GM12878 (cell line): Measurements from ENCODE around the gene FGD3. TPM values are rescaled to one million over a fixed set of nuclear protein-coding genes. Genes with fewer than 3 reads are reported as not detected.

Experiments used
- BCL11A ChIP-seq: IDR thresholded peaks from 2 replicates; pipeline ENCODE4 v1.6.1; 2011; ENCODE audit warnings: low read depth, low read length
- GATAD2B ChIP-seq: fragments of 450-650 bp; conservative IDR thresholded peaks from 2 replicates; pipeline ENCODE4 v1.6.1; 2017; ENCODE audit warnings: low read depth, mild to moderate bottlenecking, moderate library complexity
- POLR2A ChIP-seq: IDR thresholded peaks from 2 replicates; pipeline ENCODE4 v1.6.1; 2011; ENCODE audit warnings: low read depth, mild to moderate bottlenecking, low read length
- POLR2AphosphoS2 ChIP-seq: IDR thresholded peaks from 2 replicates; pipeline ENCODE4 v1.6.1; 2011; ENCODE audit warnings: low read depth, mild to moderate bottlenecking, low read length, improper control_type of control experiment, moderate library complexity
- POU2F2 ChIP-seq: IDR thresholded peaks from 3 replicates; pipeline ENCODE4 v1.6.1; 2011; ENCODE audit warnings: low read depth, mild to moderate bottlenecking, low read length, borderline replicate concordance
- RBBP5 ChIP-seq: fragments of 200-600 bp; sonication (generic); conservative IDR thresholded peaks from 2 replicates; pipeline ENCODE4 v1.6.1; 2016
- SUPT20H ChIP-seq: IDR thresholded peaks from 2 replicates; pipeline ENCODE4 v1.6.1; 2011; ENCODE audit warnings: low read depth, mild to moderate bottlenecking, low read length, moderate library complexity, borderline replicate concordance; ENCODE audit not compliant: control insufficient read depth
- WRNIP1 ChIP-seq: IDR thresholded peaks from 2 replicates; pipeline ENCODE4 v1.6.1; 2011; ENCODE audit warnings: low read depth, low read length, improper control_type of control experiment, borderline replicate concordance
- YBX1 ChIP-seq: fragments of 450-650 bp; IDR thresholded peaks from 2 replicates; pipeline ENCODE4 v1.6.1; 2016; ENCODE audit warnings: antibody characterized with exemption
- ZNF207 ChIP-seq: fragments of 450-650 bp; IDR thresholded peaks from 2 replicates; pipeline ENCODE4 v1.6.1; 2014; ENCODE audit warnings: antibody characterized with exemption, mild to moderate bottlenecking, borderline replicate concordance
- polyA plus RNA-seq, 11 experiments: library from polyadenylated mRNA; depleted of rRNA in 4 of 11; unstranded in 6 of 11; stranded (reverse) in 5 of 11; fragments of >200 nt; fragmentation: Nextera tagmentation in 4 of 11; fragmentation: Illumina TruSeq in 1 of 11; extraction: Ambion mirVana in 4 of 11; extraction: Trizol in 1 of 11; gene quantifications; 1 replicate in 1 of 11; 2 replicates in 10 of 11; pipeline versions ENCODE4 v1.2.1 to v1.2.3, GENCODE V29; 2011 to 2016; ENCODE audit warnings: inconsistent platforms in 2 of 11, missing spikeins in 2 of 11, low read depth in 1 of 11
- total RNA-seq, 4 experiments: library from RNA; depleted of rRNA in 3 of 4; stranded (reverse); fragments of >200 nt in 3 of 4; fragmentation: Illumina TruSeq in 1 of 4; extraction: Trizol in 1 of 4; gene quantifications; 2 replicates each; pipeline versions ENCODE4 v1.2.1 to v1.2.3, GENCODE V29; 2013 to 2021
- TF ChIP-seq, protein P1 (sequence below): fragments of 450-650 bp; IDR thresholded peaks from 2 replicates; pipeline ENCODE4 v1.6.1; 2017; ENCODE audit warnings: antibody characterized with exemption, mild to moderate bottlenecking, moderate library complexity
- TF ChIP-seq, protein P2 (sequence below): fragments of 450-650 bp; IDR thresholded peaks from 2 replicates; pipeline ENCODE4 v1.6.1; 2017; ENCODE audit warnings: mild to moderate bottlenecking, moderate library complexity
- TF ChIP-seq, protein P3 (sequence below): fragments of 450-650 bp; conservative IDR thresholded peaks from 2 replicates; pipeline ENCODE4 v1.6.1; 2017; ENCODE audit warnings: mild to moderate bottlenecking, moderate library complexity

Gene FGD3
- total and polyA plus RNA-seq, 10 of the 15 experiments (the other 5 are each of a cell fraction or from before 2014, with no cell fraction given): 0.26 to 18.1 (median 12.4) TPM

DNA sequence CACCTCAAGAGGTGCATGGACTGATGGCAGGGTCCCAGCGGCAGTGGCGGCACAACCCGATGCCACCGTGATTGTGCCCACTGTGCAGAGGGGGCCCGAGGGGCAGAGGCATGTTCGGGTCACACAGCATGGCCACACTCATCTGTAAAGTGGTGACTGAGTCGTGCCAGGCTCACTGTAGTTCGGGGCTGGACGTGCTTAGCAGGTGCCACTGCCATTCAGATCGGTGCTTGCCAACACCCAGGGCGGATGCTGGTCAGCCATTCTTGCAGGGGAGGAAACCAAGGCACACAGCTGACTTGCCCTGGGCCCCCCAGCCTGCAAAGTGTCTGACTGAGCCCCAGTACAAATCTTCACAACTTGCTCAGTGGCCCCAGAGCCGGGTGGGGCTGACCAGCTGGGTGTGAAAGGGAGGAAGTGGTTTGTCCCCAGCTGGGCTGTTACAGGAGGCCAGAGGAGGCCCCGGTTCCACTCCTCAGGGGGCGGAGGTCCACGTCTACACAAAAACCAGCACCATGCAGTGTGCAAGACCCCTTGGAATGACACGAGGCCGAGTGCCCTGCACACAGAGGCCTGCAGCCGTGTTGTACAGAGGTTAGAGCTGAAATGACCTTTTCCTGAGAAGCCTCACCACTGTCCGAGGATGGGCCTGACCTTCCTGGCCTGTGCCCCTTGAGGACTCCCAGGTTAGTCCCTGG, 17.9 kb downstream of the FGD3 start (continued):
- TF ChIP-seq POLR2AphosphoS2 (no peak), GATAD2B (0 out of 2 replicates have a peak, but pooled peaks have one; percentile 6), RBBP5 (no peak), POU2F2 (0 out of 3 replicates have a peak, but pooled peaks have one; percentile 7), YBX1 (no peak), SUPT20H (no peak), POLR2A (0 out of 2 replicates have a peak, but pooled peaks have one; percentile 39), BCL11A (no peak), ZNF207 (no peak), WRNIP1 (no peak)
- TF ChIP-seq, protein P1, sequence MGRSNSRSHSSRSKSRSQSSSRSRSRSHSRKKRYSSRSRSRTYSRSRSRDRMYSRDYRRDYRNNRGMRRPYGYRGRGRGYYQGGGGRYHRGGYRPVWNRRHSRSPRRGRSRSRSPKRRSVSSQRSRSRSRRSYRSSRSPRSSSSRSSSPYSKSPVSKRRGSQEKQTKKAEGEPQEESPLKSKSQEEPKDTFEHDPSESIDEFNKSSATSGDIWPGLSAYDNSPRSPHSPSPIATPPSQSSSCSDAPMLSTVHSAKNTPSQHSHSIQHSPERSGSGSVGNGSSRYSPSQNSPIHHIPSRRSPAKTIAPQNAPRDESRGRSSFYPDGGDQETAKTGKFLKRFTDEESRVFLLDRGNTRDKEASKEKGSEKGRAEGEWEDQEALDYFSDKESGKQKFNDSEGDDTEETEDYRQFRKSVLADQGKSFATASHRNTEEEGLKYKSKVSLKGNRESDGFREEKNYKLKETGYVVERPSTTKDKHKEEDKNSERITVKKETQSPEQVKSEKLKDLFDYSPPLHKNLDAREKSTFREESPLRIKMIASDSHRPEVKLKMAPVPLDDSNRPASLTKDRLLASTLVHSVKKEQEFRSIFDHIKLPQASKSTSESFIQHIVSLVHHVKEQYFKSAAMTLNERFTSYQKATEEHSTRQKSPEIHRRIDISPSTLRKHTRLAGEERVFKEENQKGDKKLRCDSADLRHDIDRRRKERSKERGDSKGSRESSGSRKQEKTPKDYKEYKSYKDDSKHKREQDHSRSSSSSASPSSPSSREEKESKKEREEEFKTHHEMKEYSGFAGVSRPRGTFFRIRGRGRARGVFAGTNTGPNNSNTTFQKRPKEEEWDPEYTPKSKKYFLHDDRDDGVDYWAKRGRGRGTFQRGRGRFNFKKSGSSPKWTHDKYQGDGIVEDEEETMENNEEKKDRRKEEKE: no peak
- TF ChIP-seq, protein P2, sequence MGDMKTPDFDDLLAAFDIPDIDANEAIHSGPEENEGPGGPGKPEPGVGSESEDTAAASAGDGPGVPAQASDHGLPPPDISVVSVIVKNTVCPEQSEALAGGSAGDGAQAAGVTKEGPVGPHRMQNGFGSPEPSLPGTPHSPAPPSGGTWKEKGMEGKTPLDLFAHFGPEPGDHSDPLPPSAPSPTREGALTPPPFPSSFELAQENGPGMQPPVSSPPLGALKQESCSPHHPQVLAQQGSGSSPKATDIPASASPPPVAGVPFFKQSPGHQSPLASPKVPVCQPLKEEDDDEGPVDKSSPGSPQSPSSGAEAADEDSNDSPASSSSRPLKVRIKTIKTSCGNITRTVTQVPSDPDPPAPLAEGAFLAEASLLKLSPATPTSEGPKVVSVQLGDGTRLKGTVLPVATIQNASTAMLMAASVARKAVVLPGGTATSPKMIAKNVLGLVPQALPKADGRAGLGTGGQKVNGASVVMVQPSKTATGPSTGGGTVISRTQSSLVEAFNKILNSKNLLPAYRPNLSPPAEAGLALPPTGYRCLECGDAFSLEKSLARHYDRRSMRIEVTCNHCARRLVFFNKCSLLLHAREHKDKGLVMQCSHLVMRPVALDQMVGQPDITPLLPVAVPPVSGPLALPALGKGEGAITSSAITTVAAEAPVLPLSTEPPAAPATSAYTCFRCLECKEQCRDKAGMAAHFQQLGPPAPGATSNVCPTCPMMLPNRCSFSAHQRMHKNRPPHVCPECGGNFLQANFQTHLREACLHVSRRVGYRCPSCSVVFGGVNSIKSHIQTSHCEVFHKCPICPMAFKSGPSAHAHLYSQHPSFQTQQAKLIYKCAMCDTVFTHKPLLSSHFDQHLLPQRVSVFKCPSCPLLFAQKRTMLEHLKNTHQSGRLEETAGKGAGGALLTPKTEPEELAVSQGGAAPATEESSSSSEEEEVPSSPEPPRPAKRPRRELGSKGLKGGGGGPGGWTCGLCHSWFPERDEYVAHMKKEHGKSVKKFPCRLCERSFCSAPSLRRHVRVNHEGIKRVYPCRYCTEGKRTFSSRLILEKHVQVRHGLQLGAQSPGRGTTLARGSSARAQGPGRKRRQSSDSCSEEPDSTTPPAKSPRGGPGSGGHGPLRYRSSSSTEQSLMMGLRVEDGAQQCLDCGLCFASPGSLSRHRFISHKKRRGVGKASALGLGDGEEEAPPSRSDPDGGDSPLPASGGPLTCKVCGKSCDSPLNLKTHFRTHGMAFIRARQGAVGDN: peak; percentile 34; the same call in 1 of the 2 replicates
- TF ChIP-seq, protein P3, sequence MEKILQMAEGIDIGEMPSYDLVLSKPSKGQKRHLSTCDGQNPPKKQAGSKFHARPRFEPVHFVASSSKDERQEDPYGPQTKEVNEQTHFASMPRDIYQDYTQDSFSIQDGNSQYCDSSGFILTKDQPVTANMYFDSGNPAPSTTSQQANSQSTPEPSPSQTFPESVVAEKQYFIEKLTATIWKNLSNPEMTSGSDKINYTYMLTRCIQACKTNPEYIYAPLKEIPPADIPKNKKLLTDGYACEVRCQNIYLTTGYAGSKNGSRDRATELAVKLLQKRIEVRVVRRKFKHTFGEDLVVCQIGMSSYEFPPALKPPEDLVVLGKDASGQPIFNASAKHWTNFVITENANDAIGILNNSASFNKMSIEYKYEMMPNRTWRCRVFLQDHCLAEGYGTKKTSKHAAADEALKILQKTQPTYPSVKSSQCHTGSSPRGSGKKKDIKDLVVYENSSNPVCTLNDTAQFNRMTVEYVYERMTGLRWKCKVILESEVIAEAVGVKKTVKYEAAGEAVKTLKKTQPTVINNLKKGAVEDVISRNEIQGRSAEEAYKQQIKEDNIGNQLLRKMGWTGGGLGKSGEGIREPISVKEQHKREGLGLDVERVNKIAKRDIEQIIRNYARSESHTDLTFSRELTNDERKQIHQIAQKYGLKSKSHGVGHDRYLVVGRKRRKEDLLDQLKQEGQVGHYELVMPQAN: peak; percentile 53; the same call in 1 of the 2 replicates
